Hepatocyte (in vitro differentiated cells): Measurements from ENCODE around the gene MAN1B1.

ENCODE experiments used
- CTCF ChIP-seq: fragments of 200-600 bp; sonication (generic); IDR thresholded peaks from 2 replicates; pipeline ENCODE4 v1.5.1; 2016; ENCODE audit warnings: antibody characterized with exemption, mild to moderate bottlenecking; ENCODE audit not compliant: poor library complexity
- EZH2 ChIP-seq: fragments of 200-600 bp; sonication (generic); IDR thresholded peaks from 2 replicates; pipeline ENCODE4 v1.6.1; 2016; ENCODE audit warnings: antibody characterized with exemption, mild to moderate bottlenecking, borderline replicate concordance
- EZH2phosphoT487 ChIP-seq: fragments of 200-600 bp; sonication (generic); IDR thresholded peaks from one replicate; pipeline ENCODE4 v1.6.1; 2018; ENCODE audit warnings: antibody characterized with exemption, mild to moderate bottlenecking, low read depth, moderate library complexity; ENCODE audit not compliant: unreplicated experiment, severe bottlenecking

DNA sequence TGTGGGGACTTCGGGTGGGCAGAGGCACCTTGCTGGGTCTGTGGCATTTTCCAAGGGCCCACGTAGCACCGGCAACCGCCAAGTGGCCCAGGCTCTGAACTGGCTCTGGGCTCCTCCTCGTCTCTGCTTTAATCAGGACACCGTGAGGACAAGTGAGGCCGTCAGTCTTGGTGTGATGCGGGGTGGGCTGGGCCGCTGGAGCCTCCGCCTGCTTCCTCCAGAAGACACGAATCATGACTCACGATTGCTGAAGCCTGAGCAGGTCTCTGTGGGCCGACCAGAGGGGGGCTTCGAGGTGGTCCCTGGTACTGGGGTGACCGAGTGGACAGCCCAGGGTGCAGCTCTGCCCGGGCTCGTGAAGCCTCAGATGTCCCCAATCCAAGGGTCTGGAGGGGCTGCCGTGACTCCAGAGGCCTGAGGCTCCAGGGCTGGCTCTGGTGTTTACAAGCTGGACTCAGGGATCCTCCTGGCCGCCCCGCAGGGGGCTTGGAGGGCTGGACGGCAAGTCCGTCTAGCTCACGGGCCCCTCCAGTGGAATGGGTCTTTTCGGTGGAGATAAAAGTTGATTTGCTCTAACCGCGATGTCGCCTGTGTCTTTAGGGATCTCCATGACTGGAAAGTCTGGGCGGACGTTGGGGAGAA lies 21.9 kb downstream of the MAN1B1 start:
- no peak for TF ChIP-seq EZH2
- TF ChIP-seq CTCF = no peak
- TF ChIP-seq EZH2phosphoT487 = no peak
